Activated B cell treated with CpG ODN at 0.5 μM for 24 hours (primary cell): ENCODE data around the gene DENND6B. TPM values are rescaled to one million over a fixed set of nuclear protein-coding genes. Genes with fewer than 3 reads are reported as not detected.

Experiments used
- ATAC-seq: fragments of 200-7000 bp; cut with Tn5 transposase; one replicate; pipeline ENCODE4 v1.10.0; 2021; ENCODE audit warnings: low read depth, mild to moderate bottlenecking, moderate library complexity
- CTCF ChIA-PET: fragments of 350-600 bp; sonication (Branson Sonifier 250); formaldehyde crosslinking; loops from one replicate; lab custom pipeline; 2021; ENCODE audit warnings: antibody characterized with exemption; lab: Charles Lee
- POLR2A ChIA-PET: fragments of 350-600 bp; sonication (Branson Sonifier 250); formaldehyde crosslinking; loops from one replicate; lab custom pipeline; 2021; ENCODE audit warnings: antibody characterized with exemption; lab: Charles Lee
- DNase-seq: peaks from one replicate; pipeline ENCODE4 v3.0.0; 2022
- H3K27ac Mint-ChIP-seq: one replicate; pipeline ENCODE4 v1.8.0; 2020; ENCODE audit warnings: mixed read lengths
- H3K27me3 Mint-ChIP-seq: one replicate; pipeline ENCODE4 v1.8.0; 2021; ENCODE audit warnings: mixed read lengths
- H3K36me3 Mint-ChIP-seq: one replicate; pipeline ENCODE4 v1.8.0; 2021; ENCODE audit warnings: low read depth, mixed read lengths
- H3K4me1 Mint-ChIP-seq: one replicate; pipeline ENCODE4 v1.8.0; 2021; ENCODE audit warnings: mixed read lengths
- H3K4me3 Mint-ChIP-seq: one replicate; pipeline ENCODE4 v1.8.0; 2020; ENCODE audit warnings: mild to moderate bottlenecking, mixed read lengths
- H3K9me3 Mint-ChIP-seq: one replicate; pipeline ENCODE4 v1.8.0; 2020; ENCODE audit warnings: mixed read lengths
- CTCF ChIP-seq: fragments of 200-600 bp; IDR thresholded peaks from one replicate; pipeline ENCODE4 v1.8.0; 2022; ENCODE audit warnings: antibody characterized with exemption, mild to moderate bottlenecking
- intact Hi-C: fragments of 100-400 bp; cut with micrococcal nuclease; formaldehyde crosslinking; loops from one replicate; pipeline ENCODE4 v1.15.1; 2024
- total RNA-seq: library from RNA; stranded (reverse); gene quantifications from 2 replicates; pipeline ENCODE4 v1.2.3, GENCODE V29; 2022

The DENND6B gene
- total RNA-seq, 1 donor from 2014 or later: 5.2 TPM

GRCh38 chr22:50269573-50269969 is 57.2 kb downstream of the DENND6B start:
- H3K27ac Mint-ChIP-seq: no peak overlapping the region

GRCh38 chr22:50268655-50269113 is 58.1 kb downstream of the DENND6B start:
- Mint-ChIP-seq H3K4me1 (peaks cover 17% of the 10 kb centered on the region), H3K4me3 (no peak overlapping the region), H3K36me3 (no peaks in the 10 kb centered on the region), H3K27ac (no peak overlapping the region), H3K9me3 (no peaks in the 10 kb centered on the region), H3K27me3 (no peaks in the 10 kb centered on the region)
- ChIA-PET CTCF (no interaction called here), POLR2A (interaction anchor here (0.6 to 0.9 kb wide), 2 partner anchors 17 to 90 kb away, joined by 3 read pairs; no protein-coding TSS in a partner anchor)
- ATAC-seq (no peak), DNase-seq (no peak)
- TF ChIP-seq CTCF: no peak
- intact Hi-C loops: no loop called here

More at GRCh38 chr22:50269573-50269969, 57.2 kb downstream of the DENND6B start:
- no peaks in the 10 kb centered on the region for H3K9me3 Mint-ChIP-seq
- CTCF ChIA-PET: no interaction called here
- no peak for TF ChIP-seq CTCF
- ATAC-seq: no peak
- DNase-seq: no peak
- peak overlapping the region; percentile 66 for H3K4me3 Mint-ChIP-seq
- intact Hi-C loops: no loop called here
- no peaks in the 10 kb centered on the region for H3K36me3 Mint-ChIP-seq
- peaks cover 20% of the 10 kb centered on the region for H3K4me1 Mint-ChIP-seq
- no peaks in the 10 kb centered on the region for H3K27me3 Mint-ChIP-seq
- POLR2A ChIA-PET: interaction anchor here (1.0 kb wide), 1 partner anchor 24 kb away, joined by 4 read pairs; the partner anchor contains the start of gene TUBGCP6

GRCh38 chr22:50267591-50268390 is 59.0 kb downstream of the DENND6B start:
- peak; percentile 19 for ATAC-seq
- intact Hi-C loops: no loop called here
- no peak overlapping the region for H3K4me3 Mint-ChIP-seq
- H3K4me1 Mint-ChIP-seq: peaks cover 17% of the 10 kb centered on the region
- H3K36me3 Mint-ChIP-seq: no peaks in the 10 kb centered on the region
- CTCF ChIA-PET: interaction anchor here (1.4 kb wide), 1 partner anchor 25 kb away, joined by 4 read pairs; no protein-coding TSS in a partner anchor
- POLR2A ChIA-PET: interaction anchor here (0.7 to 1.7 kb wide), 2 partner anchors 17 to 74 kb away, joined by 3 to 6 read pairs; partner anchors contain the start of gene HDAC10
- no peak for DNase-seq
- no peak for TF ChIP-seq CTCF
- peaks cover 1% of the 10 kb centered on the region for H3K27me3 Mint-ChIP-seq
- H3K27ac Mint-ChIP-seq: no peak overlapping the region
- no peaks in the 10 kb centered on the region for H3K9me3 Mint-ChIP-seq

GRCh38 chr22:50266994-50267393 is 59.8 kb downstream of the DENND6B start:
- Mint-ChIP-seq H3K9me3 (no peaks in the 10 kb centered on the region), H3K27ac (no peak overlapping the region), H3K4me1 (peaks cover 25% of the 10 kb centered on the region), H3K36me3 (no peaks in the 10 kb centered on the region), H3K27me3 (peaks cover 7% of the 10 kb centered on the region), H3K4me3 (no peak overlapping the region)
- TF ChIP-seq CTCF: no peak
- intact Hi-C loops: no loop called here
- CTCF ChIA-PET: interaction anchor here (1.4 kb wide), 1 partner anchor 25 kb away, joined by 4 read pairs; no protein-coding TSS in a partner anchor
- ATAC-seq (no peak), DNase-seq (no peak)
- POLR2A ChIA-PET: interaction anchor here (1.7 kb wide), 1 partner anchor 16 kb away, joined by 6 read pairs; the partner anchor contains the start of gene HDAC10
